ENCODE results near the gene RBBP8. TPM values are rescaled to one million over a fixed set of nuclear protein-coding genes. Genes with fewer than 3 reads are reported as not detected.

The RBBP8 gene
- total RNA-seq, 1 donor from 2014 or later, result 44.0 TPM

- DNase-seq (ENCODE audit: low read depth), result no peak
- Histone ChIP-seq H3K27me3 (ENCODE audit: control insufficient read depth, insufficient read depth, low read length) (no peaks in the 10 kb centered on the region), H3K36me3 (ENCODE audit: control insufficient read depth, insufficient read depth, low read length) (no peaks in the 10 kb centered on the region), H3K4me3 (ENCODE audit: low read depth, low read length) (no peak overlapping the region)
- no peak for TF ChIP-seq CTCF (IDR thresholded peaks at IDR 0.05; ENCODE audit: insufficient read depth, low read length, poor library complexity, severe bottlenecking)
Measured at GRCh38 chr18:22962004-22962403, 28.9 kb downstream of the RBBP8 start.

GRCh38 chr18:22964116-22964515, 31.0 kb downstream of the RBBP8 start:
- DNase-seq (ENCODE audit: low read depth), result no peak
- Histone ChIP-seq H3K27me3 (ENCODE audit: control insufficient read depth, insufficient read depth, low read length) (no peaks in the 10 kb centered on the region), H3K4me3 (ENCODE audit: low read depth, low read length) (no peak overlapping the region), H3K36me3 (ENCODE audit: control insufficient read depth, insufficient read depth, low read length) (no peaks in the 10 kb centered on the region)
- TF ChIP-seq CTCF (IDR thresholded peaks at IDR 0.05; ENCODE audit: insufficient read depth, low read length, poor library complexity, severe bottlenecking), result no peak

- Histone ChIP-seq H3K27me3 (ENCODE audit: control insufficient read depth, insufficient read depth, low read length) (no peaks in the 10 kb centered on the region), H3K4me3 (ENCODE audit: low read depth, low read length) (no peak overlapping the region), H3K36me3 (ENCODE audit: control insufficient read depth, insufficient read depth, low read length) (no peaks in the 10 kb centered on the region)
- DNase-seq (ENCODE audit: low read depth), result no peak
- TF ChIP-seq CTCF (IDR thresholded peaks at IDR 0.05; ENCODE audit: insufficient read depth, low read length, poor library complexity, severe bottlenecking), result no peak
Measured at GRCh38 chr18:22964722-22965121, 31.6 kb downstream of the RBBP8 start.

GRCh38 chr18:22971038-22971437, 37.9 kb downstream of the RBBP8 start:
- Histone ChIP-seq H3K27me3 (ENCODE audit: control insufficient read depth, insufficient read depth, low read length) (no peaks in the 10 kb centered on the region), H3K4me3 (ENCODE audit: low read depth, low read length) (no peak overlapping the region), H3K36me3 (ENCODE audit: control insufficient read depth, insufficient read depth, low read length) (no peaks in the 10 kb centered on the region)
- DNase-seq (ENCODE audit: low read depth), result no peak
- TF ChIP-seq CTCF (IDR thresholded peaks at IDR 0.05; ENCODE audit: insufficient read depth, low read length, poor library complexity, severe bottlenecking), result no peak

- DNase-seq (ENCODE audit: low read depth), result no peak
Measured at GRCh38 chr18:22974001-22974400, 40.9 kb downstream of the RBBP8 start.

More at GRCh38 chr18:22974001-22974400, 40.9 kb downstream of the RBBP8 start:
- Histone ChIP-seq H3K36me3 (ENCODE audit: control insufficient read depth, insufficient read depth, low read length) (no peaks in the 10 kb centered on the region), H3K27me3 (ENCODE audit: control insufficient read depth, insufficient read depth, low read length) (no peaks in the 10 kb centered on the region), H3K4me3 (ENCODE audit: low read depth, low read length) (no peak overlapping the region)
- no peak for TF ChIP-seq CTCF (IDR thresholded peaks at IDR 0.05; ENCODE audit: insufficient read depth, low read length, poor library complexity, severe bottlenecking)

All from kidney epithelial cell (primary cell).